IMR-90 (cell line): ENCODE data around the gene SLX9. TPM values are rescaled to one million over a fixed set of nuclear protein-coding genes. Genes with fewer than 3 reads are reported as not detected.

Source experiments
- ATAC-seq: fragments of 200-7000 bp; cut with Tn5 transposase; 2 replicates; pipeline ENCODE4 v1.9.1; 2020; ENCODE audit warnings: low read depth, mild to moderate bottlenecking, moderate library complexity
- BruUV-seq: library from RNA; stranded (reverse); fragments of 400-500 nt; replicated peaks from 2 replicates; lab custom pipeline; 2021; lab: Mats Ljungman, UMichigan
- CTCF ChIA-PET: fragments of 300-600 bp; formaldehyde crosslinking; extraction: SDS; loops from one replicate; lab custom pipeline; 2021; ENCODE audit warnings: antibody characterized with exemption; lab: Yijun Ruan, JAX
- POLR2A ChIA-PET: fragments of 300-600 bp; sonication (Branson Sonifier 250); formaldehyde crosslinking; loops from one replicate; lab custom pipeline; 2022; ENCODE audit warnings: antibody characterized with exemption; ENCODE audit not compliant: unreplicated experiment; lab: Charles Lee
- DNase-seq: peaks from one replicate; pipeline ENCODE4 v3.0.0; 2013
- H2AFZ ChIP-seq: replicated peaks from 2 replicates; pipeline ENCODE3; 2013; ENCODE audit warnings: low read length, mild to moderate bottlenecking; ENCODE audit not compliant: poor library complexity
- H2AK5ac ChIP-seq: 2 replicates; pipeline ENCODE4 v1.6.1; 2013; ENCODE audit warnings: low read depth, low read length, inconsistent platforms
- H2AK9ac ChIP-seq: replicated peaks from 2 replicates; pipeline ENCODE3; 2013; ENCODE audit warnings: mild to moderate bottlenecking, low read depth, low read length, moderate library complexity; ENCODE audit not compliant: poor library complexity
- H2BK120ac ChIP-seq: 2 replicates; pipeline ENCODE4 v1.6.1; 2013; ENCODE audit warnings: low read depth, low read length, inconsistent platforms
- H2BK15ac ChIP-seq: 3 replicates; pipeline ENCODE4 v1.6.1; 2013; ENCODE audit warnings: low read depth, low read length, inconsistent platforms
- H2BK20ac ChIP-seq: 2 replicates; pipeline ENCODE4 v1.6.1; 2013; ENCODE audit warnings: low read depth, mild to moderate bottlenecking, inconsistent platforms, low read length, moderate library complexity
- H2BK5ac ChIP-seq: 2 replicates; pipeline ENCODE4 v1.6.1; 2013; ENCODE audit warnings: mild to moderate bottlenecking, low read depth, low read length, inconsistent platforms; ENCODE audit not compliant: poor library complexity, severe bottlenecking
- H3K14ac ChIP-seq: replicated peaks from 2 replicates; pipeline ENCODE4 v1.6.1; 2013; ENCODE audit warnings: low read depth, low read length, inconsistent platforms
- H3K18ac ChIP-seq: 2 replicates; pipeline ENCODE4 v1.6.1; 2013; ENCODE audit warnings: low read depth, low read length, control low read depth
- H3K23ac ChIP-seq: 2 replicates; pipeline ENCODE4 v1.6.1; 2013; ENCODE audit warnings: low read depth, low read length, inconsistent platforms
- H3K27ac ChIP-seq: 2 replicates; pipeline ENCODE4 v1.5.1; 2013; ENCODE audit warnings: mild to moderate bottlenecking, control low read depth, low read length; ENCODE audit not compliant: insufficient read depth
- H3K27me3 ChIP-seq: 2 replicates; pipeline ENCODE4 v1.6.1; 2013; ENCODE audit warnings: low read length; ENCODE audit not compliant: control insufficient read depth, insufficient read depth
- H3K36me3 ChIP-seq: 2 replicates; pipeline ENCODE4 v1.6.1; 2013; ENCODE audit warnings: low read length, mixed read lengths; ENCODE audit not compliant: control insufficient read depth, insufficient read depth
- H3K4ac ChIP-seq: 2 replicates; pipeline ENCODE4 v1.6.1; 2013; ENCODE audit warnings: low read depth, low read length, inconsistent platforms
- H3K4me1 ChIP-seq: 2 replicates; pipeline ENCODE4 v1.6.1; 2013; ENCODE audit warnings: low read length, mixed read lengths; ENCODE audit not compliant: control insufficient read depth, insufficient read depth
- H3K4me2 ChIP-seq: 2 replicates; pipeline ENCODE4 v1.6.1; 2013; ENCODE audit warnings: low read depth, mild to moderate bottlenecking, control low read depth, low read length, moderate library complexity
- H3K4me3 ChIP-seq: 2 replicates; pipeline ENCODE4 v1.5.1; 2013; ENCODE audit warnings: low read depth, mild to moderate bottlenecking, control low read depth, low read length, moderate library complexity; ENCODE audit not compliant: insufficient read depth
- H3K56ac ChIP-seq: 2 replicates; pipeline ENCODE4 v1.6.1; 2013; ENCODE audit warnings: low read length, inconsistent platforms; ENCODE audit not compliant: insufficient read depth; ENCODE audit errors: extremely low read depth
- H3K79me1 ChIP-seq, 2 experiments: 2 replicates each; pipeline ENCODE4 v1.6.1; 2013; ENCODE audit warnings: low read length in 2 of 2, inconsistent platforms in 1 of 2, low read depth in 1 of 2
- H3K9ac ChIP-seq: 2 replicates; pipeline ENCODE4 v1.6.1; 2013; ENCODE audit warnings: low read depth, low read length, control low read depth
- H3K9me1 ChIP-seq: 2 replicates; pipeline ENCODE4 v1.6.1; 2013; ENCODE audit warnings: low read length, inconsistent platforms; ENCODE audit not compliant: insufficient read depth
- H3K9me3 ChIP-seq: 2 replicates; pipeline ENCODE4 v1.6.1; 2013; ENCODE audit warnings: low read length; ENCODE audit not compliant: control insufficient read depth, insufficient read depth
- H4K20me1 ChIP-seq: 2 replicates; pipeline ENCODE4 v1.6.1; 2013; ENCODE audit warnings: low read length, inconsistent platforms; ENCODE audit not compliant: insufficient read depth
- H4K5ac ChIP-seq: 2 replicates; pipeline ENCODE4 v1.6.1; 2013; ENCODE audit warnings: mild to moderate bottlenecking, low read depth, low read length, control low read depth
- H4K8ac ChIP-seq, 2 experiments: 2 replicates each; pipeline ENCODE4 v1.6.1; 2013; ENCODE audit warnings: low read depth in 2 of 2, low read length in 2 of 2, control low read depth in 1 of 2, inconsistent platforms in 1 of 2
- H4K91ac ChIP-seq: 2 replicates; pipeline ENCODE4 v1.6.1; 2013; ENCODE audit warnings: low read depth, low read length, inconsistent platforms; ENCODE audit not compliant: insufficient read depth
- CHD1 ChIP-seq: IDR thresholded peaks from 2 replicates; pipeline ENCODE4 v1.6.1; 2012; ENCODE audit warnings: low read depth, low read length, improper control_type of control experiment
- CTCF ChIP-seq: conservative IDR thresholded peaks from 2 replicates; pipeline ENCODE4 v1.5.1; 2012; ENCODE audit warnings: mild to moderate bottlenecking, low read depth, low read length, improper control_type of control experiment
- MAFK ChIP-seq: IDR thresholded peaks from 2 replicates; pipeline ENCODE4 v1.6.1; 2012; ENCODE audit warnings: low read depth, low read length, improper control_type of control experiment
- RAD21 ChIP-seq: IDR thresholded peaks from 2 replicates; pipeline ENCODE4 v1.6.1; 2012; ENCODE audit warnings: low read length, improper control_type of control experiment
- RCOR1 ChIP-seq: IDR thresholded peaks from 2 replicates; pipeline ENCODE4 v1.6.1; 2012; ENCODE audit warnings: mild to moderate bottlenecking, low read length, improper control_type of control experiment; ENCODE audit not compliant: insufficient replicate concordance
- SMC3 ChIP-seq: fragments of 150-350 bp; IDR thresholded peaks from 2 replicates; pipeline ENCODE4 v1.6.1; 2016; ENCODE audit warnings: low read depth, mild to moderate bottlenecking, antibody characterized with exemption, low read length, moderate library complexity
- WGBS, 2 experiments: methylation state at CpG; one replicate each; pipeline versions ENCODE4 v1.1.5 to v1.1.7; 2013; ENCODE audit warnings: missing lambda C conversion rate in 2 of 2; ENCODE audit not compliant: insufficient read length in 1 of 2; ENCODE audit errors: extremely low coverage in 2 of 2; 5-methylcytosine and 5-hydroxymethylcytosine counted together
- dilution Hi-C: fragments of 300-500 bp; cut with HindIII; formaldehyde crosslinking; loops from one replicate; pipeline ENCODE4 v1.14.3; 2018; ENCODE audit warnings: low sequenced_read_pairs; ENCODE audit not compliant: unreplicated experiment
- in situ Hi-C: fragments of 300-500 bp; cut with MboI; formaldehyde crosslinking; loops from 3 replicates; pipeline ENCODE4 v1.14.3; 2019; ENCODE audit warnings: low sequenced_read_pairs, inconsistent platforms, mixed read lengths
- intact Hi-C: fragments of 100-400 bp; cut with micrococcal nuclease; formaldehyde crosslinking; loops from 2 replicates; pipeline ENCODE4 v1.10.0; 2022
- polyA plus RNA-seq, 3 experiments: library from polyadenylated mRNA; depleted of rRNA; stranded (reverse); fragments of >200 nt; gene quantifications; 2 replicates each; pipeline ENCODE4 v1.2.3, GENCODE V29; 2012; ENCODE audit warnings: low replicate concordance in 1 of 3
- total RNA-seq: library from RNA; depleted of rRNA; stranded (reverse); fragments of >200 nt; gene quantifications from 2 replicates; pipeline ENCODE4 v1.2.3, GENCODE V29; 2012

SLX9 gene
- total and polyA plus RNA-seq, 2 of the 4 experiments (the other 2 are of a cell fraction) = 10.4 to 21.7 TPM

- WGBS, 2 experiments = 0% methylated on average over 2 of the region's 10 CpGs; no CpG with 5 or more reads in 1 of the 2 experiments
Observed at GRCh38 chr21:44949779-44950198, 10.0 kb downstream of the SLX9 start.

More at GRCh38 chr21:44949779-44950198, 10.0 kb downstream of the SLX9 start:
- Histone ChIP-seq H3K56ac (no peak overlapping the region; the same call in 1 of the 2 replicates), H2BK5ac (no peak overlapping the region), H3K23ac (no peak overlapping the region), H2BK15ac (no peak overlapping the region), H2AFZ (peak overlapping the region; percentile 77), H3K18ac (no peak overlapping the region), H3K14ac (no peak overlapping the region), H3K9me3 (no peaks in the 10 kb centered on the region), H2AK5ac (peak overlapping the region; percentile 43; the same call in 1 of the 2 replicates), H4K5ac (no peak overlapping the region), H2BK120ac (peak overlapping the region; percentile 33; the same call in 1 of the 2 replicates), H4K91ac (no peak overlapping the region; the same call in 1 of the 2 replicates), H3K36me3 (peaks cover 33% of the 10 kb centered on the region), H3K4me2 (no peak overlapping the region), H3K4ac (0 out of 2 replicates have a peak overlapping the region, but pooled peaks have one; percentile 3), H3K9me1 (0 out of 2 replicates have a peak, but pooled peaks cover 3% of the 10 kb centered on the region), H3K4me3 (no peak overlapping the region), H3K27ac (no peak overlapping the region), H3K9ac (no peak overlapping the region; the same call in 1 of the 2 replicates), H3K4me1 (no peaks in the 10 kb centered on the region), H3K27me3 (no peaks in the 10 kb centered on the region), H3K79me1 (peaks cover 7 to 68% of the 10 kb centered on the region in 2 experiments), H4K8ac (no peak overlapping the region), H2AK9ac (peak overlapping the region; percentile 45), H4K20me1 (peaks cover 37% of the 10 kb centered on the region), H2BK20ac (no peak overlapping the region; the same call in 1 of the 2 replicates)
- CTCF ChIA-PET = interaction anchor here (0.6 to 3.2 kb wide), 8 partner anchors 8 to 191 kb away, joined by 3 to 27 read pairs (median 4); no protein-coding TSS in a partner anchor
- TF ChIP-seq CTCF (peak; percentile 80), CHD1 (no peak), SMC3 (peak; percentile 93), MAFK (no peak), RCOR1 (no peak), RAD21 (peak; percentile 91)
- in situ Hi-C loops (loop anchor here (5.0 to 25.0 kb wide), 2 partner anchors 178 to 437 kb away; no protein-coding TSS in a partner anchor), intact Hi-C loops (loop anchor here (1.0 to 2.0 kb wide), 2 partner anchors 179 to 188 kb away; no protein-coding TSS in a partner anchor), dilution Hi-C loops (no loop called here)
- POLR2A ChIA-PET = interaction anchor here (0.6 kb wide), 1 partner anchor 338 kb away, joined by 3 read pairs; the partner anchor contains the start of gene POFUT2
- peak; percentile 86 for ATAC-seq
- no TSS peak for BruUV-seq
- peak; percentile 76 for DNase-seq
